Urothelium cell line (cell line): ENCODE measurements around the gene ZNF277.

Source experiments
- DNase-seq: peaks from one replicate; pipeline ENCODE4 v3.0.0; 2011; ENCODE audit warnings: low spot score, mixed read lengths
- FAIRE-seq: peaks from 2 replicates; lab custom pipeline; 2011; peaks lifted over from hg19 to GRCh38; lab: Jason Lieb, UNC

The ZNF277 gene

DNA sequence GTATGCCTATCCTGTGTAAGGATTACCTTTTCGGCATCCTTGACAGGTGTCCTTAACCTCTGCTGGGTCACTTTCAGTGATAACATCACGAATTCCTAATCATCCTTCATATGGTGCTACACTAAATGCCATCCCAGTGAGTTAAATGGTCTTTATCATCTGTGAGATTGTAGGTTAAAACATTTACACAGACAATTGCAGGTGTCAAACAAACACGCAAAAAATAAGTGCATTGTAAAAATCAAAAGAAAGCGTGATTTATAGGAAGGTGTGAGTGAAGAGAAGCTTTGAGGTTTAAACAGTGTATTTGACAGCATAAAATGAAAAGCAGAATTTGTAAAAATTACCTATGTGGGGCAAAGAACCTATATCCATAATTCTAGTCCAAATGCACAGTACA is 132.3 kb downstream of the ZNF277 start:
- DNase-seq (no peak), FAIRE-seq (no peak)

GRCh38 chr7:112341464-112341863 is 135.0 kb downstream of the ZNF277 start:
- FAIRE-seq: no peak

DNA sequence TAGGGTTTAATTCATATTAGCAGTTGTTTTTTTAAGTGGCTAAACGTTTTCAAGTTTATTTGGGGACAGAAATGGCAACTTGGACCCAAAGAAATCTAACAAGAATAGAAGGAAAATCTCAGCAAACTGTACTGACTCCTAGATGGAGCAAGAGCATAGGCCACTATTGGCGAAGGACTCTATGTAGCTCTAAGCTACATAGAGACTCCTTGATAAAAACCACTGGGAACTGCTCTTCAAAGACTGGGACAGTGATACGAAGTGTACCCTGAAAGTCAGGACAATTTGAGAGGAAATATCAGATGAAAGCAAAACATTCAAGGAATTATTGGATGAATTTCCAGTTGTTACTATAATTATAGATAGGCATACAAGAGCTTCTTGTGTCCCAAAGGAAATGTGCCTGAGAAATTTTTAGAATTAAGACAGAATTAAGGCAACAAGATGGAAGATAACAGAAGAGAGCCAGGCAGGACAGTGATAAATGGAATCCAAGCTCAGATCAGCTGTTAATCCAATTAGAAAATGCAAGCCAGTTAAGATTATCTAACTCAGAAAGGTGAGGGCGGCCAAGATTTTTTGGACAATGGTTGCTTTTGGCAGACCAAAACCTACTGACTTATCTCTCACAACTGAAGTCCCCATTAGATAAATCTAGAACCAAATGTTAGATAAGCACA is 140.0 kb downstream of the ZNF277 start:
- FAIRE-seq: no peak
- no peak for DNase-seq

More at GRCh38 chr7:112341464-112341863, 135.0 kb downstream of the ZNF277 start:
- no peak for DNase-seq

DNA sequence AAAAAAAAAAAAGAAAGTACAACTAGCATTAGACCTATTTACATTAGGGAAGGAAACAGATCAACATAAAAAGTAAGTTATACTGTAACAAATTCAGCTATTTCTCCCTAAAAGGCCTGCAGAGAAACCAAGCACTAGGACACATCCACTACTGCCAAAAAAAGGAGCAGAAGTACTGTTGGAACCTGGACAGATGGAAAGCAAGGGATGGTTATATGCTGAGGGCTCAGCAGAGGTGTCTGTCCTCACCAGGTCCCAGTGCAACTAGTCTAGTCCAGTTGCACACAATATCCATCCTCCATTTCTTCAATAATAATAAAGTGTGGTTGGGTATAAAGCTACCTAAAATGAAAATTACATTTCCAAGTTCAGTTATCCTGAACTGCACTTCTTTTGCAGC is 140.6 kb downstream of the ZNF277 start:
- DNase-seq (no peak), FAIRE-seq (no peak)

- DNase-seq (no peak), FAIRE-seq (no peak)
Observed at GRCh38 chr7:112350585-112350984, 144.1 kb downstream of the ZNF277 start.

- no peak for DNase-seq
- no peak for FAIRE-seq
Observed at GRCh38 chr7:112356596-112356995, 150.1 kb downstream of the ZNF277 start.

- DNase-seq: no peak
- no peak for FAIRE-seq
Observed at GRCh38 chr7:112357136-112357535, 150.6 kb downstream of the ZNF277 start.

- FAIRE-seq: no peak
- no peak for DNase-seq
Observed at GRCh38 chr7:112358513-112358912, 152.0 kb downstream of the ZNF277 start.

DNA sequence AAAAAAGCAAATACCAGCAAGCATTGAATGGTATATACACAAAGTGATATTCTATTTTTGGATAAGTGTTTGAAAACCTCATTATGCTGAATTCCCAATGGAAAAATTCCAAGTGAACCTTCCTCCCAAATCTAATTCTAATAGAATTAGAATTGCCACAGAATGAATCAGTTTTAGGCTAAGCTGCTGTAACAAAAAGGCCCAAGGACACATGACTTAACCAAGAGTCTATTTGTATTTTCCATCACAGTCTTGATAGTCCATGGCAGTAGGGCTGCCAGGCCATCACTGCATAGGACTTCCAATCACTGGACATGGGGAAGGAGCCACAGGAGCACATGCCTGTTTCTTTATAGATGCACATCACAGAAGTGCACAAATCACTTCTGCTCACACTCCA is 152.6 kb downstream of the ZNF277 start:
- DNase-seq: no peak
- no peak for FAIRE-seq

DNA sequence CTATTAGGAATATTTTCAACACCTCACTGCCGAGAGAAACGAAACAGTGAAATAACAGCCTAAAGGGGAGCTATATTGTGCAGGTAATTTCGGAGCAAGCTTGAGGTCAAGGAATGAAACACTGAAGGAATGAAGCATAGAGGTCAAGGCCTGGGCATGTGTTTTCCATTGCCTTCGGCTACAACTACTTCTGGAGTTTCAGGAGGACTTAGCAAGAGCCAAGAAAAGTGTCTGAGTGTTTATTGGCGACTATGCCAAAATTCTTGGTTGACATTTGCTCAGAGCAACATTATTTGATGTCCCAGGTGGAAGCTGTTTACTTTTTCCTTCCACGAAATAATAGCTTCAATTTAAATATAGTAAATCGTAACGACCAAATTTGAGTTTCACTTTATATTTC is 154.2 kb downstream of the ZNF277 start:
- DNase-seq: no peak
- FAIRE-seq: no peak

DNA sequence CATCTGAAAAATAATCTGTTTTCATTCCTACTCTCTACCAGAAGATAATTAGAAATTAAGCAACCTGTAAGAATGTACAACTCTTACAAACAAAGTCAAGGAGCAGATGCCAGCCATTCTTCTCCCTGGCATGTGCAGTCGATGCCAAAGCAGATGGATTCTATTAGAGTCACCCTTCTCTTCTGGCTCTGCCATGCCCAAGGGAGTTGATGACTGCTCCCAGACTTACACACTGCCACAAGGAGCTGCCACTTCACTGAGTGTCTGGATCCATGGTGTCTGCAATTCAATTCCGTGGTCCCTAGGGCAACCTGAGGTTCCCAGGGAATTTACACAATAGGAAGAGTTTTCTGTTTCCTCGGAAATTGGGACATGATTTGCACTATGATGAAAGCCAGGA is 154.7 kb downstream of the ZNF277 start:
- FAIRE-seq: no peak

GRCh38 chr7:112362053-112362650 is 155.7 kb downstream of the ZNF277 start:
- no peak for FAIRE-seq

More for the DNA sequence above, 154.7 kb downstream of the ZNF277 start:
- DNase-seq: no peak

GRCh38 chr7:112362731-112363131 is 156.2 kb downstream of the ZNF277 start:
- FAIRE-seq (no peak), DNase-seq (no peak)

More at GRCh38 chr7:112362053-112362650, 155.7 kb downstream of the ZNF277 start:
- no peak for DNase-seq

- FAIRE-seq: no peak
- DNase-seq: no peak
Observed at GRCh38 chr7:112364388-112364787, 157.9 kb downstream of the ZNF277 start.

DNA sequence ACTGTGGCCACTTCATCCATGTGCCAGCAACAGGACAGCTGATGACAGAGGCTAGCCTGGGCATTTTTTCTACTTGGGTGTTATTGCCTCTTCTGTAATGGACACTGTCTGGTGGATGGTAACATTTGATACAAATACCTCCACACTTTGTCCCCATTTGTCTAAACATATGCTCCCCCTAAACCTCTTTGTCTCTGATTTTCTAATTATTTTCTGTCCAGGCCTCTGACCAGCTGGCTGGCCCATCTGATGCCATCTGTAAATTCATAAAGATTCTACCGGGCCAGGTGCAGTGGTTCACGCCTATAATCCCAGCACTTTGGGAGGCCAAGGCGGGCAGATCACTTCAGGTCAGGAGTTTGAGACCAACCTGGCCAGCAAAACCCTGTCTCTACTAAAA is 159.1 kb downstream of the ZNF277 start:
- FAIRE-seq (no peak), DNase-seq (no peak)

DNA sequence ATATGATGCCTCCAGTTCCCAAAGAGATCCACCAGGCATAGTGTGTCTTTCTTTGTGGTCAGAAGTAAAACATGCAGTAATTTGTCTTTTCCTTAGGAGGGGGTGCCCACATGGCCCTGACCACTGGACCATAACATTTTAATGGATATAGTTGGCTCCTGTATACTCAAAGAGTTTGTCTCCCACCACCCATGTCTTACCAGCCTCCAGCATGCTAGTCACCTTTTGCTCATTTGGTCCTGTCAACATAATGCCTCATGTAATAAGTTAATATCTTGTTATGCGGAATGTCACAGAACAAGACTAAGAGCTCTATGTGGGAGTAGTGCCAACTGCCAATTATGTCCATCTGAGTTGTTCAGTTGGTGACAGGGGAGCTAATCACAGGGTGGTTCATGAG is 160.4 kb downstream of the ZNF277 start:
- FAIRE-seq (no peak), DNase-seq (no peak)

DNA sequence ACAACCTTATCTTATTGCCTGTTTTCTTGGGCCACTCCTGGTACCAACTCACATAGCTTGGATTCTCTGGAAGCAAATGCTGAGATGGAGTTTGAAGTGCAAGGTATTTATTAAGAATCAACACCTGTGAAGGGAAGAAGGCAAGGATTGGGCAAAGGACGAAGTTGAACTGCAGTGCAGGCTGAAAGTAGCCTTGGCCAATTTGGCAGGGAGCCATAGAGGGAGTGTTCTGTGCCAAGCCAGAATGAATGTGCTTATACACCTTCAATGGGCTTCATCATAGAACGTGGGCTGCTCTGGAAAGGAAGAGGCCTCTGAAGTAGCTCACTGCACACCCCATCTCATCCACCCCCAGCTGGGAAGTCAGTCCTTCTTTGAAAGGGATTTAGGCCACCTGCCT is 163.9 kb downstream of the ZNF277 start:
- DNase-seq (no peak), FAIRE-seq (no peak)

GRCh38 chr7:112371701-112372100 is 165.2 kb downstream of the ZNF277 start:
- DNase-seq: no peak
- no peak for FAIRE-seq

DNA sequence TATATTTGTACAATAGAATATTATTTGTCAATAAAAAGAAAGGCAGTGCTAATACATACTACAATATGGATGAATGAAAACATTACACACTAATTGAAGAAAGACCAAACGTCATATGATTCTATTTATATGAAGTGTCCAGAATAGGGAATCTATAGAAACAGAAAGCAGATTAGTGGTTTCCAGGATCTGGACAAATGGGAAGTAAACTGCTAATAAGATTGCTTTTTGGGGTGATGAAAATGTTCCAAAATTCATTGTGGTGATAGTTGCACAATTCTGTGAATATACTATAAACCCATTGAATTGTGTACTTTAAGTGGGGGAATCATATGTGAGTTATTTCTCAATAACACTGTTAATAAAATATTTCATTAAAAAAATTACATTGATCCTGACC is 165.6 kb downstream of the ZNF277 start:
- no peak for FAIRE-seq
- DNase-seq: no peak

GRCh38 chr7:112377593-112377992 is 171.1 kb downstream of the ZNF277 start:
- DNase-seq (no peak), FAIRE-seq (no peak)

DNA sequence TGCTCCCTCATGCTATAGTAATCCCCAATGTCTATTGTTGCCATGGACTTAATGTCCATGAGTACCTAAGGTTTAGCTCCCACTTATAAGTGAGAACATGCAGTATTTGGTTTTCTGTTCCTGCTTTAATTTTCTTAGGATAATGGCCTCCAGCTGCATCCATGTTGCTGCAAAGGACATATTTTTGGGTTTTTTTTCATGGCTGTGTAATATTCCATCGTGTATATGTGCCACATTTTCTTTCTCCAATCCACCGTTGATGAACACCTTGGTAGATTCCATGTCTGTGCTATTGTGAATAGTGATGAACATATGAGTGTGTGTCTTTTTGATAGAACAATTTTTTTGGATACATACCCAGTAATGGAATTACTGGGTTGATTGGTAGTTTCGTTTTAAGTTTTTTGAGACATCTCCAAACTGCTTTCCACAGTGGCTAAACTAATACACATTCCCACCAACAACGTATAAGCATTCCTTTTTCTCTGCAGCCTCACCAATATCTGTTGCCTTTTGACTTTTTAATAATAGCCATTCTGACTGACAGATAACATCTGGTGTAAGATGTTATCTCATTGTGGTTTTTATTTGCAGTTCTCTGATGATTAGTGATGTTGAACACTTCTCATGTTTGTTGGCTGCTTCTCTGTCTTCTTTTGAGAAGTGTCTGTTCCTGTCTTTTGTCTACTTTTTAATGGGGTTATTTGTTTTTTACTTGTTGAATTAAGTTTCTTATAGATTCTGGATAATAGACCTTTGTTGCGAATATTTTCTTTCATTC is 175.0 kb downstream of the ZNF277 start:
- FAIRE-seq: no peak
- DNase-seq: no peak
